OCI-LY3 (cell line): ENCODE measurements around the gene KIAA0040.

Experiments used
- H2AFZ ChIP-seq: fragments of 200-600, 300-600 bp; shearing (Covaris generic); 2 replicates; pipeline ENCODE4 v1.6.0; 2014; ENCODE audit warnings: antibody characterized with exemption, low read depth, low read length
- H3K27ac ChIP-seq: fragments of 200-600, 300-600 bp; sonication (generic); 2 replicates; pipeline ENCODE4 v1.5.1; 2014; ENCODE audit warnings: mild to moderate bottlenecking, low read length, moderate library complexity, mixed read lengths
- H3K27me3 ChIP-seq: fragments of 200-600, 300-600 bp; sonication (generic); 2 replicates; pipeline ENCODE4 v1.6.1; 2014; ENCODE audit warnings: low read depth, low read length, mixed read lengths
- H3K36me3 ChIP-seq: fragments of 200-600, 300-600 bp; sonication (generic); replicated peaks from 2 replicates; pipeline ENCODE3; 2014; ENCODE audit warnings: low read depth, low read length, mixed read lengths
- H3K4me1 ChIP-seq: fragments of 300-600, 200-600 bp; sonication (generic); 2 replicates; pipeline ENCODE4 v1.6.1; 2014; ENCODE audit warnings: low read length, mixed read lengths
- H3K4me2 ChIP-seq: fragments of 200-600, 300-600 bp; sonication (generic); 2 replicates; pipeline ENCODE4 v1.6.1; 2014; ENCODE audit warnings: low read length, mixed read lengths
- H3K4me3 ChIP-seq: fragments of 300-600, 200-600 bp; sonication (generic); 2 replicates; pipeline ENCODE4 v1.5.1; 2014; ENCODE audit warnings: antibody characterized with exemption, mild to moderate bottlenecking, low read length, moderate library complexity
- H3K79me2 ChIP-seq: fragments of 300-600, 200-600 bp; shearing (Covaris generic); 2 replicates; pipeline ENCODE4 v1.6.1; 2014; ENCODE audit warnings: mild to moderate bottlenecking, low read length, mixed read lengths
- H3K9ac ChIP-seq: fragments of 300-600, 200-600 bp; shearing (Covaris generic); 2 replicates; pipeline ENCODE4 v1.6.0; 2014; ENCODE audit warnings: mild to moderate bottlenecking, low read length, moderate library complexity
- H3K9me3 ChIP-seq: fragments of 200-600, 300-600 bp; shearing (Covaris generic); 2 replicates; pipeline ENCODE4 v1.6.1; 2014; ENCODE audit warnings: low read length, mixed read lengths; ENCODE audit not compliant: insufficient read depth
- H4K20me1 ChIP-seq: fragments of 200-600, 300-600 bp; sonication (generic); 2 replicates; pipeline ENCODE4 v1.6.1; 2016; ENCODE audit warnings: low read length, mixed read lengths; ENCODE audit not compliant: insufficient read depth
- CTCF ChIP-seq: fragments of 200-600, 300-600 bp; sonication (generic); IDR thresholded peaks from 2 replicates; pipeline ENCODE4 v1.5.1; 2014; ENCODE audit warnings: antibody characterized with exemption, low read length, low read depth
- EZH2phosphoT487 ChIP-seq: fragments of 200-600 bp; shearing (Covaris generic); IDR thresholded peaks from 2 replicates; pipeline ENCODE4 v1.6.1; 2018; ENCODE audit warnings: antibody characterized with exemption, mixed run types, low read depth

The KIAA0040 gene

GRCh38 chr1:175207971-175208370 lies 15.4 kb upstream of the KIAA0040 start:
- H3K9ac ChIP-seq = no peak overlapping the region
- peaks cover 27% of the 10 kb centered on the region for H3K4me1 ChIP-seq
- no peaks in the 10 kb centered on the region for H3K9me3 ChIP-seq
- H3K4me2 ChIP-seq = no peak overlapping the region
- no peak overlapping the region for H3K27ac ChIP-seq
- no peaks in the 10 kb centered on the region for H4K20me1 ChIP-seq
- no peak overlapping the region for H2AFZ ChIP-seq
- H3K36me3 ChIP-seq = no peaks in the 10 kb centered on the region
- no peak overlapping the region for H3K4me3 ChIP-seq
- no peaks in the 10 kb centered on the region for H3K79me2 ChIP-seq
- TF ChIP-seq CTCF (no peak), EZH2phosphoT487 (no peak)
- H3K27me3 ChIP-seq = no peaks in the 10 kb centered on the region

- no peaks in the 10 kb centered on the region for H3K9me3 ChIP-seq
- no peak overlapping the region for H3K9ac ChIP-seq
- H3K27ac ChIP-seq = no peak overlapping the region
- H3K4me1 ChIP-seq = peaks cover 27% of the 10 kb centered on the region
- H4K20me1 ChIP-seq = no peaks in the 10 kb centered on the region
- H3K36me3 ChIP-seq = no peaks in the 10 kb centered on the region
- no peak for TF ChIP-seq CTCF
- TF ChIP-seq EZH2phosphoT487 = no peak
- H3K4me3 ChIP-seq = no peak overlapping the region
- no peaks in the 10 kb centered on the region for H3K27me3 ChIP-seq
- no peak overlapping the region for H3K4me2 ChIP-seq
- no peaks in the 10 kb centered on the region for H3K79me2 ChIP-seq
- H2AFZ ChIP-seq = no peak overlapping the region
These were observed 14.1 kb upstream of the KIAA0040 start for GRCh38 chr1:175206687-175207086.

- Histone ChIP-seq H2AFZ (peak overlapping the region; percentile 15; the same call in 1 of the 2 replicates), H3K79me2 (no peaks in the 10 kb centered on the region), H3K27me3 (no peaks in the 10 kb centered on the region), H3K27ac (no peak overlapping the region), H3K4me1 (peaks cover 21% of the 10 kb centered on the region), H3K4me3 (no peak overlapping the region), H3K9me3 (no peaks in the 10 kb centered on the region), H3K9ac (no peak overlapping the region), H3K4me2 (no peak overlapping the region), H3K36me3 (no peaks in the 10 kb centered on the region), H4K20me1 (no peaks in the 10 kb centered on the region)
- TF ChIP-seq CTCF (no peak), EZH2phosphoT487 (no peak)
These were observed 11.8 kb upstream of the KIAA0040 start for GRCh38 chr1:175204330-175204729.

GRCh38 chr1:175203570-175204068 lies 11.0 kb upstream of the KIAA0040 start:
- Histone ChIP-seq H3K4me1 (peaks cover 14% of the 10 kb centered on the region), H3K27me3 (no peaks in the 10 kb centered on the region), H4K20me1 (no peaks in the 10 kb centered on the region), H3K9ac (no peak overlapping the region), H3K79me2 (no peaks in the 10 kb centered on the region), H3K27ac (no peak overlapping the region), H2AFZ (no peak overlapping the region), H3K36me3 (no peaks in the 10 kb centered on the region), H3K4me3 (no peak overlapping the region), H3K9me3 (no peaks in the 10 kb centered on the region), H3K4me2 (no peak overlapping the region)
- TF ChIP-seq CTCF = no peak
- TF ChIP-seq EZH2phosphoT487 = no peak
